HepG2 (cell line): ENCODE measurements around the gene MIER1. TPM values are rescaled to one million over a fixed set of nuclear protein-coding genes. Genes with fewer than 3 reads are reported as not detected.
A peak's percentile ranks its signal among the peaks of the same experiment; 100 is the strongest.

Experiments used
- ATAC-seq: fragments of 200-7000 bp; cut with Tn5 transposase; 3 replicates; pipeline ENCODE4 v1.9.1; 2020; ENCODE audit warnings: mild to moderate bottlenecking, moderate library complexity
- BruUV-seq: library from RNA; stranded (reverse); fragments of 400-500 nt; replicated peaks from 2 replicates; lab custom pipeline; 2021; lab: Mats Ljungman, UMichigan
- CTCF ChIA-PET: fragments of 300-600 bp; formaldehyde crosslinking; extraction: SDS; loops from one replicate; lab custom pipeline; 2021; ENCODE audit warnings: low total read pairs, inconsistent platforms, low intra/inter-chr PET ratio; lab: Yijun Ruan, JAX
- POLR2A ChIA-PET: fragments of 350-600 bp; sonication (Branson Sonifier 250); formaldehyde crosslinking; loops from one replicate; lab custom pipeline; 2020; ENCODE audit warnings: antibody characterized with exemption, inconsistent platforms; lab: Yijun Ruan, JAX
- DNase-seq: peaks from one replicate; pipeline ENCODE4 v3.0.0-alpha.2; 2015; ENCODE audit warnings: low spot score
- FAIRE-seq: peaks from 3 replicates; lab custom pipeline; 2011; peaks lifted over from hg19 to GRCh38; lab: Jason Lieb, UNC
- H2AFZ ChIP-seq: one replicate; pipeline ENCODE4 v1.6.1; 2011; ENCODE audit warnings: low read length, inconsistent platforms
- H3K27ac ChIP-seq: fragments of 300-600 bp; 3 replicates; pipeline ENCODE4 v1.8.0; 2011; ENCODE audit warnings: mixed run types, mild to moderate bottlenecking, mixed read lengths, low read length, inconsistent platforms; ENCODE audit not compliant: insufficient read depth; ENCODE audit errors: extremely low read length
- H3K27me3 ChIP-seq, 2 experiments: fragments of 200-600 bp in 1 of 2; 2 replicates in 1 of 2; 3 replicates in 1 of 2; pipeline versions ENCODE4 v1.6.0 to v1.8.0; 2011; ENCODE audit warnings: low read length in 2 of 2, mild to moderate bottlenecking in 2 of 2, moderate library complexity in 2 of 2, inconsistent platforms in 1 of 2; ENCODE audit not compliant: insufficient read depth in 2 of 2, control insufficient read depth in 1 of 2
- H3K36me3 ChIP-seq, 2 experiments: fragments of 200-600 bp in 1 of 2; replicated peaks in 1 of 2; 2 replicates in 1 of 2; 3 replicates in 1 of 2; pipeline versions ENCODE4 v1.5.1 to v1.8.0; 2011; ENCODE audit warnings: low read length in 2 of 2, inconsistent platforms in 1 of 2; ENCODE audit not compliant: insufficient read depth in 2 of 2, control insufficient read depth in 1 of 2
- H3K4me1 ChIP-seq: 2 replicates; pipeline ENCODE4 v1.5.1; 2012; ENCODE audit warnings: low read length, inconsistent platforms; ENCODE audit not compliant: insufficient read depth
- H3K4me2 ChIP-seq: 2 replicates; pipeline ENCODE4 v1.6.0; 2011; ENCODE audit warnings: low read depth, low read length, inconsistent platforms
- H3K4me3 ChIP-seq, 3 experiments: fragments of 200-600 bp in 1 of 3; sonication (generic), shearing (Covaris generic) in 1 of 3; replicated peaks in 1 of 3; 2 replicates each; pipeline ENCODE4 v1.5.1; 2011 to 2016; ENCODE audit warnings: low read length in 3 of 3, inconsistent platforms in 2 of 3, low read depth in 2 of 3, mild to moderate bottlenecking in 2 of 3, control low read depth in 1 of 3, mixed read lengths in 1 of 3; ENCODE audit not compliant: insufficient read depth in 1 of 3
- H3K79me2 ChIP-seq: one replicate; pipeline ENCODE4 v1.6.1; 2011; ENCODE audit warnings: low read length, inconsistent platforms; ENCODE audit not compliant: insufficient read depth
- H3K9ac ChIP-seq: 2 replicates; pipeline ENCODE4 v1.6.0; 2011; ENCODE audit warnings: mild to moderate bottlenecking, low read depth, low read length, inconsistent platforms; ENCODE audit not compliant: insufficient read depth
- H3K9me3 ChIP-seq: 2 replicates; pipeline ENCODE4 v1.5.1; 2012; ENCODE audit warnings: mild to moderate bottlenecking, low read length
- H4K20me1 ChIP-seq: 2 replicates; pipeline ENCODE4 v1.6.0; 2011; ENCODE audit warnings: inconsistent platforms, mild to moderate bottlenecking, low read length, moderate library complexity; ENCODE audit not compliant: insufficient read depth
- CREB3 ChIP-seq: sonication (generic); formaldehyde crosslinking; IDR thresholded peaks from 2 replicates; pipeline ENCODE4 v1.5.0; 2020; ENCODE audit warnings: missing genetic modification reagents
- DNMT1 ChIP-seq: sonication (generic); formaldehyde crosslinking; IDR thresholded peaks from 2 replicates; pipeline ENCODE4 v1.5.1; 2020; ENCODE audit warnings: mild to moderate bottlenecking, missing genetic modification reagents
- HDAC1 ChIP-seq: sonication (generic); formaldehyde crosslinking; IDR thresholded peaks from 2 replicates; pipeline ENCODE4 v1.5.1; 2020; ENCODE audit warnings: mild to moderate bottlenecking, missing genetic modification reagents
- HDAC2 ChIP-seq: sonication (generic); formaldehyde crosslinking; IDR thresholded peaks from 2 replicates; pipeline ENCODE4 v1.4.0; 2020; ENCODE audit warnings: missing genetic modification reagents
- ISL2 ChIP-seq: sonication (generic); formaldehyde crosslinking; IDR thresholded peaks from 2 replicates; pipeline ENCODE4 v1.5.0; 2020; ENCODE audit warnings: missing genetic modification reagents
- KDM1A ChIP-seq: IDR thresholded peaks from 2 replicates; pipeline ENCODE4 v1.6.1; 2016; ENCODE audit warnings: missing compliant biosample characterization
- RAD51 ChIP-seq: fragments of 450-650 bp; IDR thresholded peaks from 2 replicates; pipeline ENCODE4 v1.6.1; 2016; ENCODE audit warnings: borderline replicate concordance
- RCOR2 ChIP-seq: IDR thresholded peaks from 2 replicates; pipeline ENCODE4 v1.6.1; 2016; ENCODE audit warnings: missing biosample characterization, missing genetic modification reagents
- SNAI1 ChIP-seq: sonication (generic); formaldehyde crosslinking; IDR thresholded peaks from 2 replicates; pipeline ENCODE4 v1.5.0; 2020; ENCODE audit warnings: mild to moderate bottlenecking, missing genetic modification reagents, borderline replicate concordance
- SRY ChIP-seq: sonication (generic); formaldehyde crosslinking; IDR thresholded peaks from 2 replicates; pipeline ENCODE4 v1.8.0; 2022; ENCODE audit warnings: mild to moderate bottlenecking, missing genetic modification reagents
- THAP11 ChIP-seq: IDR thresholded peaks from 2 replicates; pipeline ENCODE4 v1.6.1; 2016; ENCODE audit warnings: missing biosample characterization, missing genetic modification reagents
- ZBTB26 ChIP-seq: IDR thresholded peaks from 2 replicates; pipeline ENCODE4 v1.6.1; 2016; ENCODE audit warnings: missing compliant biosample characterization, missing genetic modification reagents, borderline replicate concordance
- ZBTB7B ChIP-seq: sonication (generic); formaldehyde crosslinking; IDR thresholded peaks from 2 replicates; pipeline ENCODE4 v1.4.0; 2020; ENCODE audit warnings: missing genetic modification reagents
- ZC3H4 ChIP-seq: sonication (generic); formaldehyde crosslinking; IDR thresholded peaks from 2 replicates; pipeline ENCODE4 v1.4.0; 2020; ENCODE audit warnings: missing genetic modification reagents, borderline replicate concordance
- ZMYM3 ChIP-seq: sonication (generic); formaldehyde crosslinking; IDR thresholded peaks from 2 replicates; pipeline ENCODE4 v1.5.1; 2020; ENCODE audit warnings: mild to moderate bottlenecking, missing genetic modification reagents
- ZNF292 ChIP-seq: sonication (generic); formaldehyde crosslinking; IDR thresholded peaks from 2 replicates; pipeline ENCODE4 v1.8.1; 2022; ENCODE audit warnings: mild to moderate bottlenecking, low read depth, missing genetic modification reagents, borderline replicate concordance
- ZNF331 ChIP-seq: sonication (generic); formaldehyde crosslinking; IDR thresholded peaks from 2 replicates; pipeline ENCODE4 v1.4.0; 2020; ENCODE audit warnings: missing genetic modification reagents
- ZNF546 ChIP-seq: sonication (generic); formaldehyde crosslinking; conservative IDR thresholded peaks from 2 replicates; pipeline ENCODE4 v1.8.1; 2023; ENCODE audit warnings: mild to moderate bottlenecking, missing genetic modification reagents
- ZNF547 ChIP-seq: sonication (generic); formaldehyde crosslinking; IDR thresholded peaks from 2 replicates; pipeline ENCODE4 v1.5.1; 2020; ENCODE audit warnings: mild to moderate bottlenecking, missing genetic modification reagents
- ZNF7 ChIP-seq: IDR thresholded peaks from 2 replicates; pipeline ENCODE4 v1.6.1; 2016; ENCODE audit warnings: missing biosample characterization, missing genetic modification reagents
- ZNF768 ChIP-seq: sonication (generic); formaldehyde crosslinking; IDR thresholded peaks from 2 replicates; pipeline ENCODE4 v1.4.0; 2020; ENCODE audit warnings: missing genetic modification reagents
- ZNF772 ChIP-seq: sonication (generic); formaldehyde crosslinking; IDR thresholded peaks from 2 replicates; pipeline ENCODE4 v1.5.0; 2020; ENCODE audit warnings: mild to moderate bottlenecking, missing genetic modification reagents
- ZSCAN25 ChIP-seq: sonication (generic); formaldehyde crosslinking; IDR thresholded peaks from 2 replicates; pipeline ENCODE4 v1.8.0; 2022; ENCODE audit warnings: mild to moderate bottlenecking, missing genetic modification reagents
- WGBS: methylation state at CpG from one replicate; pipeline ENCODE4 v1.1.6; 2017; ENCODE audit warnings: low lambda C conversion rate; 5-methylcytosine and 5-hydroxymethylcytosine counted together
- in situ Hi-C: cut with HindIII; loops from 2 replicates; pipeline ENCODE4 v1.10.0; 2017; ENCODE audit warnings: low pct_unique_long_range_greater_than_20kb; ENCODE audit not compliant: extremely low pct_ligation_motif_present
- intact Hi-C: fragments of 100-400 bp; cut with micrococcal nuclease; formaldehyde crosslinking; loops from one replicate; pipeline ENCODE4 v1.10.0; 2022; ENCODE audit not compliant: unreplicated experiment
- polyA plus RNA-seq, 8 experiments: library from polyadenylated mRNA; depleted of rRNA in 3 of 8; stranded (reverse) in 7 of 8; unstranded in 1 of 8; fragments of >200 nt; fragmentation: Illumina TruSeq in 4 of 8; extraction: Trizol in 4 of 8; gene quantifications; 2 replicates each; pipeline versions ENCODE4 v1.2.1 to v1.2.3, GENCODE V29; 2011 to 2016; ENCODE audit warnings: low read depth in 4 of 8, missing spikeins in 1 of 8, mixed read lengths in 1 of 8; ENCODE audit not compliant: insufficient read depth in 1 of 8
- total RNA-seq, 5 experiments: library from RNA; depleted of rRNA; stranded (reverse); fragments of >200 nt; fragmentation: Illumina TruSeq; extraction: Trizol; gene quantifications; 2 replicates each; pipeline ENCODE4 v1.2.3, GENCODE V29; 2016; ENCODE audit warnings: low read depth in 1 of 5
- TF ChIP-seq, protein P1 (sequence below): sonication (generic); formaldehyde crosslinking; IDR thresholded peaks from 2 replicates; pipeline ENCODE4 v1.4.0; 2020; ENCODE audit warnings: missing genetic modification reagents

The MIER1 gene
- total and polyA plus RNA-seq, 2 of the 13 experiments (the other 11 are each of a cell fraction or from before 2014, with no cell fraction given): 7.0 to 30.4 TPM

DNA sequence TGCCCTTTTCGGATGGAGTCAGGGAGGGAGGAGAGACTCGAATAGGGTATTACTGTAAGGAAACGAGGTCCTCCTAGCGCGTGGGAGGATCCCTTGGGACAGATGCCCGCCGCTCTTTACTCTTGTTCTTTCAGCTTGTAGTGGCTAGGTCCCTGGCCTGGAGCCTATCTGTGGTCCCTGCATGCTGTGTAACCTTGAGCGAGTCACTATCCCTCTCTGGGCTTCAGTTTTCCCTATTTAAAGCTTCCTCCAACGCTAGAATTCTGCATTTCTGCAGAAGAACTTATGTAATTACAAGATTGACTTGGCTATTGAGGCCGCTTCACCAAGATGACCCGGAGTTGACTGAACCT, 744 bp downstream of the MIER1 start:
- BruUV-seq: no TSS peak
- Histone ChIP-seq H3K79me2 (peaks cover 29% of the 10 kb centered on the region), H3K36me3 (no peaks in the 10 kb centered on the region), H3K9ac (peak overlapping the region; percentile 92), H3K4me3 (peak overlapping the region; percentile 78 to 97 (median 83)), H3K27ac (peak overlapping the region; percentile 90), H2AFZ (peak overlapping the region; percentile 66), H3K9me3 (no peaks in the 10 kb centered on the region), H4K20me1 (no peaks in the 10 kb centered on the region), H3K27me3 (no peaks in the 10 kb centered on the region; a peak in 1 of 5 replicates), H3K4me1 (peaks cover 45% of the 10 kb centered on the region), H3K4me2 (peak overlapping the region; percentile 85)
- ATAC-seq (no peak; the same call in 2 of the 3 replicates), DNase-seq (no peak), FAIRE-seq (no peak)
- TF ChIP-seq ZNF7 (CRISPR knock-in tag) (peak; percentile 1; the same call in 1 of the 2 replicates), RAD51 (no peak), HDAC2 (CRISPR knock-in tag) (peak; percentile 46; the same call in 1 of the 2 replicates), ZBTB26 (CRISPR knock-in tag) (peak; percentile 17; the same call in 1 of the 2 replicates), ZSCAN25 (no peak), THAP11 (CRISPR knock-in tag) (no peak), ZMYM3 (CRISPR knock-in tag) (peak; percentile 91), ZC3H4 (CRISPR knock-in tag) (0 out of 2 replicates have a peak, but pooled peaks have one; percentile 31), ZNF547 (CRISPR knock-in tag) (0 out of 2 replicates have a peak, but pooled peaks have one; percentile 1), ZNF292 (CRISPR knock-in tag) (no peak), ZNF331 (0 out of 2 replicates have a peak, but pooled peaks have one; percentile 0), SNAI1 (0 out of 2 replicates have a peak, but pooled peaks have one; percentile 7), ISL2 (0 out of 2 replicates have a peak, but pooled peaks have one; percentile 4), KDM1A (CRISPR knock-in tag) (peak; percentile 59), ZBTB7B (CRISPR knock-in tag) (0 out of 2 replicates have a peak, but pooled peaks have one; percentile 17), ZNF546 (CRISPR knock-in tag) (0 out of 2 replicates have a peak, but pooled peaks have one; percentile 10), ZNF772 (peak; percentile 8; the same call in 1 of the 2 replicates), CREB3 (CRISPR knock-in tag) (peak; percentile 19; the same call in 1 of the 2 replicates), RCOR2 (CRISPR knock-in tag) (peak; percentile 61; the same call in 1 of the 2 replicates), HDAC1 (CRISPR knock-in tag) (0 out of 2 replicates have a peak, but pooled peaks have one; percentile 15), SRY (CRISPR knock-in tag) (0 out of 2 replicates have a peak, but pooled peaks have one; percentile 17), ZNF768 (CRISPR knock-in tag) (peak; percentile 99), DNMT1 (CRISPR knock-in tag) (no peak)
- TF ChIP-seq, protein P1, sequence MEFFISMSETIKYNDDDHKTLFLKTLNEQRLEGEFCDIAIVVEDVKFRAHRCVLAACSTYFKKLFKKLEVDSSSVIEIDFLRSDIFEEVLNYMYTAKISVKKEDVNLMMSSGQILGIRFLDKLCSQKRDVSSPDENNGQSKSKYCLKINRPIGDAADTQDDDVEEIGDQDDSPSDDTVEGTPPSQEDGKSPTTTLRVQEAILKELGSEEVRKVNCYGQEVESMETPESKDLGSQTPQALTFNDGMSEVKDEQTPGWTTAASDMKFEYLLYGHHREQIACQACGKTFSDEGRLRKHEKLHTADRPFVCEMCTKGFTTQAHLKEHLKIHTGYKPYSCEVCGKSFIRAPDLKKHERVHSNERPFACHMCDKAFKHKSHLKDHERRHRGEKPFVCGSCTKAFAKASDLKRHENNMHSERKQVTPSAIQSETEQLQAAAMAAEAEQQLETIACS (CRISPR knock-in tag): peak; percentile 9; the same call in 1 of the 2 replicates
- ChIA-PET CTCF (no interaction called here), POLR2A (interaction anchor here (1.2 to 2.8 kb wide), 8 partner anchors 8 to 590 kb away, joined by 3 to 20 read pairs (median 6); partner anchors contain the start of gene SLC35D1)
- intact Hi-C loops (loop anchor here (2.0 to 5.0 kb wide), 2 partner anchors 158 to 505 kb away; partner anchors contain the start of gene SERBP1), in situ Hi-C loops (loop anchor here (5.0 to 25.0 kb wide), 2 partner anchors 127 to 487 kb away; partner anchors contain the start of gene SLC35D1)
- WGBS: 2% methylated on average over 11 of the region's 11 CpGs
